Neural progenitor cell (in vitro differentiated cells): ENCODE measurements around the gene RGS3. TPM values are rescaled to one million over a fixed set of nuclear protein-coding genes. Genes with fewer than 3 reads are reported as not detected.

ENCODE experiments used
- DNase-seq: peaks from one replicate; pipeline ENCODE4 v3.0.0-alpha.2; 2016; ENCODE audit warnings: low spot score
- H2AFZ ChIP-seq: fragments of 200-600 bp; sonication (generic); replicated peaks from 2 replicates; pipeline ENCODE4 v1.6.1; 2016; ENCODE audit warnings: antibody characterized with exemption
- H3F3A ChIP-seq: fragments of 200-600 bp; sonication (generic); 2 replicates; pipeline ENCODE4 v1.6.1; 2016; ENCODE audit warnings: antibody characterized with exemption, low read depth
- H3K27ac ChIP-seq: fragments of 200-600 bp; sonication (generic); 2 replicates; pipeline ENCODE4 v1.5.1; 2016; ENCODE audit warnings: mild to moderate bottlenecking
- H3K27me3 ChIP-seq: fragments of 200-600 bp; sonication (generic); 2 replicates; pipeline ENCODE4 v1.6.1; 2016; ENCODE audit warnings: mild to moderate bottlenecking, moderate library complexity
- H3K36me3 ChIP-seq: fragments of 200-600 bp; sonication (generic); 2 replicates; pipeline ENCODE4 v1.5.1; 2016
- H3K4me1 ChIP-seq: fragments of 200-600 bp; sonication (generic); 2 replicates; pipeline ENCODE4 v1.6.1; 2016; ENCODE audit warnings: mixed run types
- H3K4me2 ChIP-seq: fragments of 200-600 bp; sonication (generic); 2 replicates; pipeline ENCODE4 v1.6.1; 2016
- H3K4me3 ChIP-seq: fragments of 200-600 bp; sonication (generic); 2 replicates; pipeline ENCODE4 v1.5.1; 2016
- H3K79me2 ChIP-seq: fragments of 200-600 bp; sonication (generic); 2 replicates; pipeline ENCODE4 v1.6.1; 2016; ENCODE audit warnings: low read depth
- H3K9ac ChIP-seq: fragments of 200-600 bp; sonication (generic); 2 replicates; pipeline ENCODE4 v1.6.1; 2016
- H3K9me3 ChIP-seq: fragments of 200-600 bp; sonication (generic); 2 replicates; pipeline ENCODE4 v1.5.1; 2016; ENCODE audit warnings: low read depth
- H4K20me1 ChIP-seq: fragments of 200-600 bp; sonication (generic); 2 replicates; pipeline ENCODE4 v1.6.1; 2016; ENCODE audit warnings: low read depth
- H3K27ac Mint-ChIP-seq: 3 replicates; pipeline ENCODE4 v1.8.0; 2021; ENCODE audit warnings: mixed read lengths
- H3K27me3 Mint-ChIP-seq: 2 replicates; pipeline ENCODE4 v1.8.0; 2022; ENCODE audit warnings: low read depth, mild to moderate bottlenecking, inconsistent platforms, moderate library complexity, mixed read lengths; ENCODE audit not compliant: insufficient read depth
- H3K36me3 Mint-ChIP-seq: 3 replicates; pipeline ENCODE4 v1.8.0; 2021; ENCODE audit warnings: mixed read lengths
- H3K4me1 Mint-ChIP-seq: 3 replicates; pipeline ENCODE4 v1.8.0; 2021; ENCODE audit warnings: mixed read lengths
- H3K4me3 Mint-ChIP-seq: 3 replicates; pipeline ENCODE4 v1.8.0; 2021; ENCODE audit warnings: mild to moderate bottlenecking, moderate library complexity, mixed read lengths
- H3K9me3 Mint-ChIP-seq: 3 replicates; pipeline ENCODE4 v1.8.0; 2020; ENCODE audit warnings: mixed read lengths
- CTCF ChIP-seq: fragments of 200-600 bp; sonication (generic); IDR thresholded peaks from 2 replicates; pipeline ENCODE4 v1.5.1; 2017; ENCODE audit warnings: antibody characterized with exemption, mild to moderate bottlenecking
- EZH2 ChIP-seq: fragments of 200-600 bp; sonication (generic); IDR thresholded peaks from 2 replicates; pipeline ENCODE4 v1.6.1; 2017; ENCODE audit warnings: antibody characterized with exemption, mild to moderate bottlenecking, moderate library complexity
- EZH2phosphoT487 ChIP-seq: fragments of 200-600 bp; sonication (generic); IDR thresholded peaks from 2 replicates; pipeline ENCODE4 v1.6.1; 2017; ENCODE audit warnings: antibody characterized with exemption
- total RNA-seq: library from RNA; depleted of rRNA; stranded (reverse); fragments of >200 nt; gene quantifications from 2 replicates; pipeline ENCODE4 v1.2.3, GENCODE V29; 2015; ENCODE audit warnings: low replicate concordance

Gene RGS3
- total RNA-seq, 1 donor from 2014 or later, result 30.3 TPM

GRCh38 chr9:113483676-113484257 is 20.2 kb downstream of the RGS3 start:
- Histone ChIP-seq H2AFZ (no peak overlapping the region), H3F3A (no peaks in the 10 kb centered on the region), H3K27ac (no peak overlapping the region), H3K9me3 (no peaks in the 10 kb centered on the region), H3K4me2 (no peak overlapping the region), H3K36me3 (no peaks in the 10 kb centered on the region), H3K27me3 (no peaks in the 10 kb centered on the region), H3K4me1 (peaks cover 11% of the 10 kb centered on the region), H3K79me2 (no peaks in the 10 kb centered on the region), H3K9ac (no peak overlapping the region), H3K4me3 (no peak overlapping the region), H4K20me1 (no peaks in the 10 kb centered on the region)
- DNase-seq, result no peak
- Mint-ChIP-seq H3K4me1 (peaks cover 20% of the 10 kb centered on the region), H3K9me3 (no peaks in the 10 kb centered on the region), H3K4me3 (no peak overlapping the region), H3K36me3 (peaks cover 13% of the 10 kb centered on the region), H3K27ac (no peak overlapping the region), H3K27me3 (peaks cover 2% of the 10 kb centered on the region)
- TF ChIP-seq CTCF (no peak), EZH2phosphoT487 (no peak), EZH2 (no peak)

GRCh38 chr9:113484258-113484730 is 20.8 kb downstream of the RGS3 start:
- no peak for DNase-seq

GRCh38 chr9:113485761-113486115 is 22.2 kb downstream of the RGS3 start:
- no peak overlapping the region for H3K27ac Mint-ChIP-seq
- no peak overlapping the region for H3K4me3 ChIP-seq
- no peaks in the 10 kb centered on the region for H3K79me2 ChIP-seq
- peaks cover 2% of the 10 kb centered on the region for H3K27me3 Mint-ChIP-seq
- H3K27me3 ChIP-seq, result no peaks in the 10 kb centered on the region
- H3K9me3 Mint-ChIP-seq, result no peaks in the 10 kb centered on the region
- H3K9ac ChIP-seq, result no peak overlapping the region
- H3K4me1 ChIP-seq, result no peaks in the 10 kb centered on the region
- peaks cover 13% of the 10 kb centered on the region for H3K36me3 Mint-ChIP-seq
- DNase-seq, result no peak
- H3K36me3 ChIP-seq, result no peaks in the 10 kb centered on the region
- H3K27ac ChIP-seq, result no peak overlapping the region
- no peak overlapping the region for H3K4me2 ChIP-seq
- H2AFZ ChIP-seq, result no peak overlapping the region
- no peak overlapping the region for H3K4me3 Mint-ChIP-seq
- peaks cover 7% of the 10 kb centered on the region for H3K4me1 Mint-ChIP-seq
- no peaks in the 10 kb centered on the region for H3F3A ChIP-seq
- no peaks in the 10 kb centered on the region for H3K9me3 ChIP-seq
- TF ChIP-seq CTCF (no peak), EZH2phosphoT487 (no peak), EZH2 (no peak)
- H4K20me1 ChIP-seq, result no peaks in the 10 kb centered on the region

More at GRCh38 chr9:113484258-113484730, 20.8 kb downstream of the RGS3 start:
- H3K9me3 ChIP-seq, result no peaks in the 10 kb centered on the region
- Mint-ChIP-seq H3K27me3 (peaks cover 2% of the 10 kb centered on the region), H3K9me3 (no peaks in the 10 kb centered on the region), H3K4me1 (peaks cover 14% of the 10 kb centered on the region), H3K36me3 (peaks cover 13% of the 10 kb centered on the region), H3K27ac (no peak overlapping the region), H3K4me3 (no peak overlapping the region)
- H2AFZ ChIP-seq, result no peak overlapping the region
- TF ChIP-seq CTCF (no peak), EZH2phosphoT487 (no peak), EZH2 (no peak)
- H3K4me1 ChIP-seq, result peaks cover 6% of the 10 kb centered on the region
- no peaks in the 10 kb centered on the region for H3K36me3 ChIP-seq
- H3F3A ChIP-seq, result no peaks in the 10 kb centered on the region
- no peaks in the 10 kb centered on the region for H4K20me1 ChIP-seq
- H3K9ac ChIP-seq, result no peak overlapping the region
- H3K27me3 ChIP-seq, result no peaks in the 10 kb centered on the region
- H3K4me3 ChIP-seq, result no peak overlapping the region
- H3K79me2 ChIP-seq, result no peaks in the 10 kb centered on the region
- H3K27ac ChIP-seq, result no peak overlapping the region
- H3K4me2 ChIP-seq, result no peak overlapping the region
